Tibial nerve (tissue), 4 donors: ENCODE results near the gene ERBB2.

ENCODE experiments used
- CTCF ChIP-seq, 5 experiments: fragments of 200-600 bp in 3 of 5; fragments of 450-650 bp in 2 of 5; sonication (generic) in 3 of 5; IDR thresholded peaks; one replicate each; pipeline ENCODE4 v1.5.1; 2016 to 2019; ENCODE audit warnings: antibody characterized with exemption in 5 of 5, mild to moderate bottlenecking in 3 of 5, moderate library complexity in 2 of 5
- EP300 ChIP-seq, 2 donors: sonication (generic); formaldehyde crosslinking; IDR thresholded peaks; one replicate each; pipeline ENCODE4 v1.6.1; 2017; ENCODE audit warnings: antibody characterized with exemption in 2 of 2, mild to moderate bottlenecking in 1 of 2
- POLR2A ChIP-seq, 2 donors: fragments of 450-650 bp; IDR thresholded peaks; one replicate each; pipeline ENCODE4 v1.6.1; 2017; ENCODE audit warnings: antibody characterized with exemption in 2 of 2, mild to moderate bottlenecking in 2 of 2, moderate library complexity in 2 of 2

GRCh38 chr17:39706921-39707337 is 7.1 kb downstream of the ERBB2 start:
- no peak for TF ChIP-seq CTCF (IDR thresholded peaks at IDR 0.05)
- no peak for TF ChIP-seq EP300 (IDR thresholded peaks at IDR 0.05)
- TF ChIP-seq POLR2A (IDR thresholded peaks at IDR 0.05): no peak
